Kidney glomerular epithelial cell (primary cell): Measurements from ENCODE around the gene KCNH4.
A peak's percentile ranks its signal among the peaks of the same experiment; 100 is the strongest.

Source experiments
- DNase-seq: peaks from one replicate; lab custom pipeline; 2025; lab: John Stamatoyannopoulos, UW

The KCNH4 gene

DNA sequence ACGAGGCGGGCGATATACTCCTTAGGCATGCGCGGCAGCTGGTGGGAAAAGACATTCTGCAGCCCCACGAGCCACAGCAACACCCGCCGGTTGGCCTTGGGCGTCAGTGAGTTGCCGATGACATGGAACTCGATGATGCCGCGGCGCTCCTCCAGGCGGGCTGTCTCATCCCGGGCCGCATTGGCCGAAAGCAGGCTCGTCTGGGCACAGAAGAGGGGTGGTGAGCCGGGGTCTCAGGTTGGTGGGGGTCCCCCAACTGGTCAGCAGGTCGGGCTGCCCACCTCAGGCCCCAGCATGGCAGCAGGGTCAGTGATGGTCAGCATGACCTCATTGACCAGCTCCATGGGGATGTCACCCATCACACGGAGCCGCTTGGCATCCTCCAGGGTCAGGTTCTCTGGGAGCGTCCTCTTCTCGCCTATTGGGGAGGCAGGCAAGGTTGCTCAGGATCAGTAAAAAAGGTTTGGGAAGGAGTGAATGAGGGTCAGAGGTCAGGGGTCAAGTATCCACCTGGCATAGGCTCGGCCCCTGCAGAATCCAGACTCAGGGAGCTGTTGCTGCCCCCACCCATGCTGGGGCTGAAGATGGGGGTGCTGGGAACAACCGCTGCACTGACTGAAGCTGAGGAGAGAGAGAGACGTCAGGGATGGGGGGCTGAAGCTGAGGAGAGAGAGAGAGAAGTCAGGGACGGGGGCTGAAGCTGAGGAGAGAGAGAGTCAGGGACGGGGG, 63.4 kb downstream of the KCNH4 start:
- no peak for DNase-seq

DNA sequence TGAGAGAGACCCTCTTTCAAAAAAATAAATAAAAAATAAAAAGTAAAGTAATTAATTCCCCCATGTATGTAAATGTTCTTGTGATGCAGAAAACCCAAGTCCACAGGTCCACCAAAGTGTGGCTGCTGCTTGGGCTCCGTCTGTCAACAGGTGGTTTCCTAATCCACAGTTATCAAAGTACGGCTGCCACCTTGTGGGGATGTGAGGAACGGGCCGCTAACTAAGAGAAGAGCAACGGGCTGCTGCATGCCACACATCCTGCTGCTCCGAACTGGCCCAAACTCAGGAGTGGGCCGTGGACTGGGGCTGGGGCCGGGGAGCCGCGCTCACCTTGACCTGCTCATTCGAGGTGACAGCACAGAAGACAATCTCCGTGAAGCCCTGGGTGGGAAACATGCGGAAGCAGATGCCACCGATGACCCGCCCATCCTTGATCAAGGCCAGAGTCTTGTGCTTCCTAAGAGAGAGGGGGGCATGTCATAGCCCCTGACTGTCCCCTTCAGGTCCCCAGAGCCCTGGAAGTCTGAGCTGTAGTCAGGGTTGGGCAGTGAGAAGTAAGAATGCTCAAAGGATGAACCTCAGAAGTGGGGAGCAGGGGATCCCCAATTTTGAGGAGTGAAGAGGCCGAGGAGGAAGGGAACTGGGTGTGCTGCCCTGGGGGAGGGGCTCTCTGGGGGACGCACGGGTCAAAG, 64.1 kb downstream of the KCNH4 start:
- DNase-seq: peak; percentile 81

DNA sequence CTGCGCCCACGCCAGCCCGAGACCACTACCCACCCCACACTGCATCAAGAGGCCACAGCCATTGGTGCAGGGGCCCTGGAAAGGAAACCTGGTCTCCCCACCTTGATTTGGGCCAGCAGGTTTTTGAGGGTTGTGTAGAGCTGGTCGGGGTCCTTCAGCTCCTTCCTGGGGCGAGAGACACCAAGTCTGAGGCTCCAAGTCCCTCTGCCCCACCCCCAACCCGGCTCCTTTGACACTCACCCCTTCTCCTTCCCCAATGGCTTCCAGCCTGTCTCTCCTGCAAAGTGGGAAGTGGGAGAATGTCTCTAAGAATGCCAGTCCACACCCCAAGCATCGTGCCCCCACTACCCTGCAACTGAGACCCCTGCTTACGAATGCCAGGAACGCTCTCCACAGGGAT, 66.8 kb downstream of the KCNH4 start:
- no peak for DNase-seq

DNA sequence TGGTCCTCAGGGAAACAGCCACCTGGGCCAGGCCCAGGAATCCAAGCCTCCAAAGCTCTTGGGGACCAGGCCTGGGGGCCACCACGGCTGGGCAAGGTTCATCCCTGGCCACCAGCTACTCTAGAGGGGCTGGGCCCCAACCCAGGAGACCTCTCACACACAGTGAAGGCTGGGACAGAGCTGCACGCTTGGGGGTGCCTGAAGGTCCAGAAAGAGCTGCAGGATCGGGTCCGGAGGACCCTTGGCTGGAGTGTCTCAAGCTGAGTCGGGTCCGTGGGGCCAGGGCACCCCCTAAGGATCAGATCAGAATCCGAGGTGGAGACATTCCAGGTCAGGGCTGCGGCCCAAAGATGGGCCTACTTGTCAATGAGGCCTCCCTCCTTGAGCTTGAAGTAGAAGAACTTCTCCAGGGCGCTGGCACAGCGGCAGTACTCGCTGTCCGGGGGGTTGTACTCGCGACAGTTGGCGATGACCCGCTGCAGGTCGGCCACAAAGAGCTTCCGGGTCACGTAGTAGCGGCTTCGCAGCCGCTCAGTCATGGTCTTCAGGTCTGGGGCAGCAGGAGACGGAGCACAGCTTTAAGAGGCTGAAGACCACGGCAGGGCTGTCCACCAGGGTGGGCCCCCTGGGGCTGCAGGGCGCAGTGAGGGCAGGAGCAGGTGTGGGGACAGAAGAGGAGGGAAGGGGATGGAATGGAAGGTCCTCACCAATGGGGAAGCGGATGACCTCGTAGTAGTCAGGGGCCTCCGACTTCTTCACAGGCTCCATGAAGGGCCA, 67.5 kb downstream of the KCNH4 start:
- DNase-seq: no peak

DNA sequence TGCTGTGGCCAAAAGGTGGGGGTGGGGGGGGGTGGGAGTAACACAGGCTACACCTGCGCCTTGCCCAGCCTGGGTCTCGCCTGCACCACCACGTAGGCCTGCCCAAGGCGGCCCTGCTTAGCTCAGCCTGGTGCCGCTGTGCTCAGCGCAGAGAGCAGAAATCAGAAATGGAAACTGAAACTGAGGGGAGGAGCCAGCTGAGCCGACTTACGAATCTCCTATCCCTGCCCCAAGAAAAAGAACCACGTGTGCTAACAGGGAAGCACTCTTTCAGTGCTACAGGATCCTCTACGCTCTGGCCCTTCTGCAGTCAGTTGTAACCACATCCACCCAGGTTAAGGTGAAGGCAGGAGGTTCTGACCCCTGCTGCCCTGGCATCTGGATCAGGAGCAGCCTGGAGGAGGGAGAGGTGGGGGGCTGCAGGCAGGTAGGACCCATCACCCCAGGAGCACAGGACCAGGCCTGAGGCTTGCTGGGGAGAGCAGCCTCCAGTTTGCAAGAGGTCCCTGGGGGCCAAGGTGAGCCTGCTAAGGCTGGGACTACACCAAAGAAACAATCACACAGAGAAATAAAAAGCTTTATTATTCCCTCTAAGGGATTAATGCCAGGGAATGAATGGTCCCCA, 68.3 kb downstream of the KCNH4 start, which contains the start of gene DHX58:
DHX58 (minus strand) TSS at position 163 of the 625 bp plus-strand sequence. CDS start 822 bp downstream, outside the sequence.
- DNase-seq: peak; percentile 78

DNA sequence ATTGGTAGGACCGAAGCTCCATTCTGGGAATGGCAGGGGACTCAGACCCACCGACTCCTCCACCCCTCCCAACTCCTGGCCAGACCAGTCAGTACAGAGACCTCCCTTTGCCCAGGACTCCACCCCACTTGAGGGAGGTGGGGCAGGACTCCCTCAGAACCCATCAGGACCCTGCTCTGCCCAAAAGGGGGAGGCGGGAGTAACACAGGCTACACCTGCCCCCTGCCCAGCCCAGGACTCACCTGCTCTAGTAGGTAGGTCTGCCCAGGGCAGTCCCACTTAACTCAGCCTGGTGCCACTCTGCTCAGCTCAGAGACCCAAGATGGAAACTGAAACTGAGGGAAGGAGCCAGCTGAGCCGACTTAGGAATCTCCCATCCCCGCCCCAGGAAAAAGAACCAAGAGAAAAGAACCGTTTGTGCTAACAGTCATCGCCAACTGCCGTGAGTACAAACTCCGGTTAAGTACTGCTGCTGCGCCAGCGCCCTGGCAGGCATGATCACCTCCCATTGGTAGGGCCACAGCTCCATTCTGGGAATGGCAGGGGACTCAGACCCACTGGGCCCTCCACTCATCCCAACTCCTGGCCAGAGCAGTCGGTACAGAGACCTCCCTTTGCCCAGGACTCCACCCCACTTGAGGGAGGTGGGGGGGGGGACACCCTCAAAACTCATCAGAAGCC, 68.9 kb downstream of the KCNH4 start:
- peak; percentile 36 for DNase-seq

DNA sequence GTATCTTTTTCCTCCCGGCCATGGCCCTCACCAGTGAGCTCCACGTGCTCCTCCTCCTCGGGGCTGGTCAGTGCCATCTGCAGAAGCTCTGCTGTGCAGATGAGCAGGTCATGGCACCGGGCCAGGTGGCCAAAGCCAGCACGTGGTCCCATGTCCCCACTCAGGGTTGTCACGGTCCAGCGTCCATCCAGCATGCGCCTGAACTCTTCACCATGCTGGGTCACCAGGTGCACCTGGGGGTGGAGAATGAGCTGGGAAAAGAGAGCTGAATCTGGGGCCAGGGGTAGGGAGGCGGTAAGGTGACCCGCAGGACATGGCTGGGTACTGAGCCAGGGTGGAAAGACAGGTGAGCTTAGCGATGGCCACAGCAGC, 69.7 kb downstream of the KCNH4 start:
- DNase-seq: no peak

DNA sequence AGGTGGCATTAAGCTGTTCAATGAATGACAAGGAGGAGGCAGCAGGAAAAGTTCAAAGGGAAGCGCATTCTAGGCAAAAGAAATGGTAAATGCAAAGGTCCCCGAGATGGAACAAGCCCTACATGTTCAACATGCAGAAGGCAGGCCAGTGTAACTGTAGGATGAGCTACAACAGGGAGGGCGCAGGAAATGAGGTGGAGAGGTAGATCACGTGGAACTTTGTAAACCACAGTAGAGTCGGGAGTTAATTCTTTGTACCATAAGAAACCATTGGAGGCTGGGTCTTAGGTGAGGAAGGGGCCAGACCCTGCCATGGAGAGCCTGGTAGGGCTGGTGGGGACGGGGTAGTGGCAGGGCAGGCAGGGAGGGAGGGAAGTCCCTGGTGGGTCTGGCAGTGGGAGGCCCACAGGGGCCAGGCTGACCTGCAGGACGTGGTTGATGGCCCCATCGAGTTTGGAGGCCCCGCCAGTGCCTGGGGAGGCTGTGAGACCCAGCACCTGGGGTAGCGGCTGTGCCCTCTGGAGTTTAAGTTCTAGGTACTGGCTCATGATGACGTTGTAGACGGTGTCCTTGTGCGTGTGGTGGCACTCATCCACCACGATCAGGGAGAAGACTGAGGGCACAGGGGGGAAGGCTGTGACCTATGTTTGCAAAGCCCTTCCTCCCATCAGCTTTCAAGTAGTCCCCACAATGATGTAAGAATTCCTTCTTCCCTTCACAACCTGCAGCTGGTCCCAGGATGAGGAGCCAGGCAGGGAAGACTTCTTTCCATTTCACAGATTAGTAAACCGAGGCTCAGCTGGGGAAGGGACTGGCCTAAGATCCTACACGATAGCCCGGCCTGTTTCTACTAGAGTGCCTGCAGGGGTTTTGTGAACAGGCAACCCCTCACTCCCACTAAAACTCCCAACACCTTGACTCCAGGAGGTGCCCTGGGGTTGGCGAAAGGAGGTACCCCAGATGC, 70.4 kb downstream of the KCNH4 start:
- DNase-seq: no peak

DNA sequence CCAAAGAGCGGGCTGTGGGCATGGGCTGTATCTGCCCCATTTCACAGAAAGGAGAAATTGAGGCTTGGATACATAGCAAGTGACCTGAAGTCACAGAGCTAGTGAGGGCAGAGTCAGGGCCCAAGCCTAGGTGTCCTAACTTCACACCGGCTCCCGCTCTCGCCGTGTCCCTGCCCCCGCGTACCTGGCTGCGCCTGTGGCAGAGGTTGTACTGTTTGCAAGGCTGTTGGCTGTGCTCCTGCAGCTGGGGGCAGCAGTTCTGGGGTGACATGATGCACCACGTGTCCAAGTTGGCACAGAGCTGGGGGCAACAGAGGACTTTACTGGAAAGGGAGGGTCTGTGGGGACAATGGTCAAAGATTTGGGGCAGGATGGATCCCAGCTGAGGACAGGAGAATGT, 71.9 kb downstream of the KCNH4 start:
- DNase-seq: no peak

DNA sequence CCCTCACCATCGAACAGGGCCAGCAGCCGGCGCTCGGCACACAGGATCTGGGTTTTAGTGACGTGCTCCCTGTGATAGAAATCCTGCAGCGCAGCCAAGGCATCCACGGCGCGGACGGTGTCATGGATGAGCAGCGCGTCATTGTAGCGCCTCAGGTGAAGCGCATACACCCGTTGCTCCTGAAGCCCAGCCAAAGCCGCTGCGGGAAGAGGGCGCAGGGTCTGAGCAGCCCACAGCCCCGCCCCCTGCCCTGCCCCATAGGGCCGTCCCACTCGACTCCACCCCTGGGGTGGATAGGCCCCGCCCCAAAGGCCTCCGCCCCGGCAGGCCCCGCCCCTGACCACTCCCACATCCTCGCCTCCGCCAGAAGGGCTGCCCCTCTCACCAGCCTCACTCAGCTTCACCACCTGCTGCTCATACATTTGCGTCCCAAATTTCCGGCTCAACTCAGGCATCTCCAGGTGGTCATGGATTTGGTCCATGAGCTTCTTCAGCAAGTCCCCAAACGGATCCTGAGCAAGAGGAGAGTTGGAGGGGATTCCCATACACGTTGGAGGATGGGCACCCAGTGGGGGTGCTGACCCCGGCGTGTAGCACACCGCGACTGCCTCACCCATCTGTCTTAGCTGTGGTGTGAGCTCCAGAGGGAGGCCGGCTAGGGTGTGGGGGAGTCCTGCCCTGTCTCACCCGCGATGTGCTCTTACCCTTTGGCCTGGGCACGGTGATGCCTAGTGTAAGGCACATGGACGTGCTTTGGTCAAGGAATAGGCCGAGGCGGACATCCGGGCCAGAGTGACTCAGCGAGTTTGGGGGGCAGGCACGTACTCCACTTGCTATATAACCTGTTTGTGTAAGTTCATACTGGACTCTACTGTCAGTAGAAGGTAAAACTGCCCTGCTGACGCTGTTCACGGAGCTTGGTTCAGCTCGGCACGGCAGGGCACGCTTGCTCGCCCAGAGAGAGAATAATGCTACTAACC, 73.1 kb downstream of the KCNH4 start:
- DNase-seq: peak; percentile 62

DNA sequence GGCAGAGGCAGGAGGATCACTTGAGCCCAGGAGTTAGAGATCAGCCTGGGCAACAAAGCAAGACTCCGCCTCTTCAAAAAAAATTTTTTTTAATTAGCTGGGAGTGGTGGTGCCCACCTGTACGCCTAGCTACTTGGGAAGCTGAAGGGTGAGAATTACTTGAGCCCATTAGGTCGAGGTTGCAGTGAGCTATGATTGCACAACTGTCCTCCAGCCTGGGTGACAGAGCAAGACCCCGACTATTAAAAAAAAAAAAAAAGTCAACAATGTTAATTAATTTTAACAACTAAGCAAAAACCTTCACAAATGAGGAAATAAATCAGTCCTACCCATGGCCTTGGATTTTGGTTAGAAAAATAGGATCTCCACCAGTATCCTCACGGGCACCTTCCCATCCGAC, 73.8 kb downstream of the KCNH4 start:
- DNase-seq: no peak
